Measurements from ENCODE around the gene SNAP23.
"Not testable (repeated sequence)": the region's sequence is repeated elsewhere in the genome, so short reads cannot be mapped to it uniquely, and the experiment has no call there.

The SNAP23 gene

GRCh38 chr15:42511007-42511391 lies 15.6 kb downstream of the SNAP23 start:
- Mint-ChIP-seq H3K9me3 (no peaks in the 10 kb centered on the region), H3K4me1 (peaks cover 7% of the 10 kb centered on the region), H3K4me3 (no peak overlapping the region), H3K36me3 (peaks cover 75% of the 10 kb centered on the region), H3K27ac (no peak overlapping the region)
- ATAC-seq (no peak), DNase-seq (ENCODE audit: low spot score in 2 of 2) (no peak)

- no peaks in the 10 kb centered on the region for H3K4me1 Mint-ChIP-seq
- no peak overlapping the region for H3K27ac Mint-ChIP-seq
- peaks cover 91% of the 10 kb centered on the region for H3K36me3 Mint-ChIP-seq
- ATAC-seq, result no peak
- no peak overlapping the region for H3K4me3 Mint-ChIP-seq
- no peaks in the 10 kb centered on the region for H3K9me3 Mint-ChIP-seq
- DNase-seq (ENCODE audit: low spot score in 2 of 2), result no peak
Observed at GRCh38 chr15:42523331-42523730, 27.9 kb downstream of the SNAP23 start.

GRCh38 chr15:42528970-42529369 lies 33.5 kb downstream of the SNAP23 start:
- H3K4me3 Mint-ChIP-seq, result no peak overlapping the region
- no peak overlapping the region for H3K27ac Mint-ChIP-seq
- no peaks in the 10 kb centered on the region for H3K9me3 Mint-ChIP-seq
- ATAC-seq (no peak), DNase-seq (ENCODE audit: low spot score in 2 of 2) (no peak)
- peaks cover 82% of the 10 kb centered on the region for H3K36me3 Mint-ChIP-seq
- no peaks in the 10 kb centered on the region for H3K4me1 Mint-ChIP-seq

- DNase-seq (ENCODE audit: low spot score in 2 of 2) (no peak), ATAC-seq (no peak)
- Mint-ChIP-seq H3K36me3 (peaks cover 60% of the 10 kb centered on the region), H3K4me3 (no peak overlapping the region), H3K27ac (no peak overlapping the region), H3K4me1 (no peaks in the 10 kb centered on the region), H3K9me3 (no peaks in the 10 kb centered on the region)
Observed at GRCh38 chr15:42533246-42533645, 37.8 kb downstream of the SNAP23 start.

- peak overlapping the region; percentile 11 for H3K27ac Mint-ChIP-seq
Observed at GRCh38 chr15:42544853-42545629, 49.6 kb downstream of the SNAP23 start.

GRCh38 chr15:42547918-42548248 lies 52.4 kb downstream of the SNAP23 start:
- DNase-seq (ENCODE audit: low spot score in 2 of 2), result no peak
- peak overlapping the region; percentile 99 for H3K4me3 Mint-ChIP-seq
- H3K9me3 Mint-ChIP-seq, result no peaks in the 10 kb centered on the region
- peaks cover 51% of the 10 kb centered on the region for H3K36me3 Mint-ChIP-seq
- peaks cover 35% of the 10 kb centered on the region for H3K4me1 Mint-ChIP-seq
- ATAC-seq, result no peak
- peak overlapping the region; percentile 99 for H3K27ac Mint-ChIP-seq

More at GRCh38 chr15:42544853-42545629, 49.6 kb downstream of the SNAP23 start:
- no peaks in the 10 kb centered on the region for H3K9me3 Mint-ChIP-seq
- DNase-seq (ENCODE audit: low spot score in 2 of 2) (no peak), ATAC-seq (no peak)
- H3K36me3 Mint-ChIP-seq, result peaks cover 70% of the 10 kb centered on the region
- H3K4me3 Mint-ChIP-seq, result no peak overlapping the region
- H3K4me1 Mint-ChIP-seq, result peaks cover 33% of the 10 kb centered on the region

- DNase-seq (ENCODE audit: low spot score in 2 of 2) (peak; percentile 90 to 95), ATAC-seq (peak; percentile 96)
- Mint-ChIP-seq H3K9me3 (no peaks in the 10 kb centered on the region), H3K36me3 (peaks cover 51% of the 10 kb centered on the region), H3K27ac (peak within 1 kb of the TSS; percentile 99), H3K4me1 (peaks cover 35% of the 10 kb centered on the region), H3K4me3 (peak within 1 kb of the TSS; percentile 99)
Observed at GRCh38 chr15:42548249-42549031, 53.0 kb downstream of the SNAP23 start, which contains the start of the genes HAUS2 and LRRC57. Gene HAUS2, plus strand, starts transcription at chr15:42548838. Its CDS starts 35 bp downstream, at chr15:42548873. Gene LRRC57, minus strand, starts transcription at chr15:42548793. Its CDS starts 359 bp downstream, at chr15:42548434.

GRCh38 chr15:42549032-42549491 lies 53.6 kb downstream of the SNAP23 start:
- peaks cover 35% of the 10 kb centered on the region for H3K4me1 Mint-ChIP-seq
- no peaks in the 10 kb centered on the region for H3K9me3 Mint-ChIP-seq
- H3K36me3 Mint-ChIP-seq, result peaks cover 45% of the 10 kb centered on the region
- peak overlapping the region; percentile 99 for H3K27ac Mint-ChIP-seq
- H3K4me3 Mint-ChIP-seq, result peak overlapping the region; percentile 99
- ATAC-seq, result peak; percentile 50
- DNase-seq (ENCODE audit: low spot score in 2 of 2), result no peak

GRCh38 chr15:42549741-42550392 lies 54.4 kb downstream of the SNAP23 start:
- H3K36me3 Mint-ChIP-seq, result peaks cover 37% of the 10 kb centered on the region
- no peak for ATAC-seq
- peak overlapping the region; percentile 99 for H3K27ac Mint-ChIP-seq
- H3K4me1 Mint-ChIP-seq, result peaks cover 35% of the 10 kb centered on the region
- H3K4me3 Mint-ChIP-seq, result peak overlapping the region; percentile 99
- DNase-seq (ENCODE audit: low spot score in 2 of 2), result no peak
- no peaks in the 10 kb centered on the region for H3K9me3 Mint-ChIP-seq

GRCh38 chr15:42553554-42553953 lies 58.1 kb downstream of the SNAP23 start:
- Mint-ChIP-seq H3K9me3 (no peaks in the 10 kb centered on the region), H3K4me1 (peaks cover 14% of the 10 kb centered on the region), H3K4me3 (no peak overlapping the region), H3K27ac (no peak overlapping the region), H3K36me3 (peaks cover 41% of the 10 kb centered on the region)
- ATAC-seq (no peak), DNase-seq (ENCODE audit: low spot score in 2 of 2) (no peak)

- not testable (repeated sequence) for H3K4me3 Mint-ChIP-seq; ATAC-seq; H3K4me1 Mint-ChIP-seq; DNase-seq (ENCODE audit: low spot score in 2 of 2); H3K27ac Mint-ChIP-seq; H3K9me3 Mint-ChIP-seq
- H3K36me3 Mint-ChIP-seq, result peaks cover 66% of the 10 kb centered on the region
Observed at GRCh38 chr15:42556550-42557207, 61.2 kb downstream of the SNAP23 start.

- no peaks in the 10 kb centered on the region for H3K4me1 Mint-ChIP-seq
- H3K27ac Mint-ChIP-seq, result no peak overlapping the region
- H3K36me3 Mint-ChIP-seq, result peaks cover 71% of the 10 kb centered on the region
Observed at GRCh38 chr15:42558739-42559138, 63.3 kb downstream of the SNAP23 start.

GRCh38 chr15:42575188-42576039 lies 80.0 kb downstream of the SNAP23 start, which contains the start of gene STARD9:
Gene STARD9, plus strand, starts transcription at chr15:42575606. Its CDS starts 110 bp downstream, at chr15:42575716.
- peak; percentile 93 for ATAC-seq

More at GRCh38 chr15:42558739-42559138, 63.3 kb downstream of the SNAP23 start:
- ATAC-seq (no peak), DNase-seq (ENCODE audit: low spot score in 2 of 2) (no peak)
- no peak overlapping the region for H3K4me3 Mint-ChIP-seq
- H3K9me3 Mint-ChIP-seq, result no peaks in the 10 kb centered on the region

GRCh38 chr15:42576040-42576594 lies 80.7 kb downstream of the SNAP23 start:
- no peak for ATAC-seq
- H3K9me3 Mint-ChIP-seq, result no peaks in the 10 kb centered on the region
- DNase-seq (ENCODE audit: low spot score in 2 of 2), result no peak
- peaks cover 2% of the 10 kb centered on the region for H3K36me3 Mint-ChIP-seq
- peaks cover 38% of the 10 kb centered on the region for H3K4me1 Mint-ChIP-seq
- H3K27ac Mint-ChIP-seq, result peak overlapping the region; percentile 88
- H3K4me3 Mint-ChIP-seq, result peak overlapping the region; percentile 90

More at GRCh38 chr15:42575188-42576039, 80.0 kb downstream of the SNAP23 start, which contains the start of gene STARD9:
- Mint-ChIP-seq H3K4me1 (peaks cover 31% of the 10 kb centered on the region), H3K27ac (peak within 1 kb of the TSS; percentile 88), H3K4me3 (peak within 1 kb of the TSS; percentile 90), H3K36me3 (no peaks in the 10 kb centered on the region), H3K9me3 (no peaks in the 10 kb centered on the region)
- peak; percentile 91 to 98 for DNase-seq (ENCODE audit: low spot score in 2 of 2)

Data from stimulated activated effector memory CD8-positive, alpha-beta T cell treated with anti-CD3 and anti-CD28 coated beads, Interleukin-12 subunit alpha, Interleukin-12 subunit beta, amount 100 ng/mL, for 72 hours (primary cell).